Glutamatergic neuron (in vitro differentiated cells): ENCODE results near the gene MASP1. TPM values are rescaled to one million over a fixed set of nuclear protein-coding genes. Genes with fewer than 3 reads are reported as not detected.

ENCODE experiments used
- DNase-seq: peaks from one replicate; pipeline ENCODE4 v3.0.0; 2022
- H3K27ac Mint-ChIP-seq: one replicate; pipeline ENCODE4 v1.8.0; 2020; ENCODE audit warnings: mild to moderate bottlenecking, mixed read lengths, inconsistent platforms; ENCODE audit not compliant: unreplicated experiment
- H3K27me3 Mint-ChIP-seq: one replicate; pipeline ENCODE4 v1.8.0; 2020; ENCODE audit warnings: mild to moderate bottlenecking, moderate library complexity, mixed read lengths, inconsistent platforms; ENCODE audit not compliant: unreplicated experiment
- H3K36me3 Mint-ChIP-seq: one replicate; pipeline ENCODE4 v1.8.0; 2020; ENCODE audit warnings: mild to moderate bottlenecking, mixed read lengths, inconsistent platforms; ENCODE audit not compliant: unreplicated experiment
- H3K4me1 Mint-ChIP-seq: one replicate; pipeline ENCODE4 v1.8.0; 2020; ENCODE audit warnings: mild to moderate bottlenecking, low read depth, mixed read lengths, inconsistent platforms; ENCODE audit not compliant: unreplicated experiment
- H3K4me3 Mint-ChIP-seq: one replicate; pipeline ENCODE4 v1.8.0; 2020; ENCODE audit warnings: mild to moderate bottlenecking, mixed read lengths, inconsistent platforms; ENCODE audit not compliant: unreplicated experiment
- H3K9me3 Mint-ChIP-seq: one replicate; pipeline ENCODE4 v1.8.0; 2020; ENCODE audit warnings: mild to moderate bottlenecking, moderate library complexity, mixed read lengths, inconsistent platforms; ENCODE audit not compliant: unreplicated experiment
- CTCF ChIP-seq: fragments of 200-600 bp; sonication (generic); IDR thresholded peaks from one replicate; pipeline ENCODE4 v1.5.0; 2021; ENCODE audit not compliant: partially characterized antibody, unreplicated experiment
- total RNA-seq: library from RNA; stranded (reverse); fragmentation: NEBNext Ultra II Directional; extraction: Animal tissue kit (Norgen Biotek cat#: 25700); gene quantifications from one replicate; pipeline ENCODE4 v1.2.1, GENCODE V29; 2021; ENCODE audit not compliant: unreplicated experiment

MASP1 gene
- total RNA-seq, 1 donor from 2014 or later, result 1.7 TPM

- H3K27ac Mint-ChIP-seq, result no peak overlapping the region
- peaks cover 6% of the 10 kb centered on the region for H3K27me3 Mint-ChIP-seq
- TF ChIP-seq CTCF, result no peak
- H3K36me3 Mint-ChIP-seq, result no peaks in the 10 kb centered on the region
- DNase-seq, result no peak
- no peak overlapping the region for H3K4me3 Mint-ChIP-seq
- peaks cover 3% of the 10 kb centered on the region for H3K9me3 Mint-ChIP-seq
- peaks cover 7% of the 10 kb centered on the region for H3K4me1 Mint-ChIP-seq
These were observed 644 bp upstream of the MASP1 start for GRCh38 chr3:187292181-187292580.

GRCh38 chr3:187291001-187291511, 481 bp downstream of the MASP1 start:
- no peaks in the 10 kb centered on the region for H3K36me3 Mint-ChIP-seq

GRCh38 chr3:187290503-187290902, 1.0 kb downstream of the MASP1 start:
- DNase-seq, result no peak
- H3K27ac Mint-ChIP-seq, result no peak overlapping the region
- H3K27me3 Mint-ChIP-seq, result peaks cover 6% of the 10 kb centered on the region
- peaks cover 12% of the 10 kb centered on the region for H3K4me1 Mint-ChIP-seq
- H3K9me3 Mint-ChIP-seq, result peaks cover 3% of the 10 kb centered on the region
- H3K36me3 Mint-ChIP-seq, result no peaks in the 10 kb centered on the region
- no peak for TF ChIP-seq CTCF
- H3K4me3 Mint-ChIP-seq, result no peak overlapping the region

More at GRCh38 chr3:187291001-187291511, 481 bp downstream of the MASP1 start:
- no peak for TF ChIP-seq CTCF
- Mint-ChIP-seq H3K27me3 (peaks cover 6% of the 10 kb centered on the region), H3K27ac (no peak overlapping the region), H3K9me3 (peaks cover 3% of the 10 kb centered on the region), H3K4me1 (peaks cover 12% of the 10 kb centered on the region), H3K4me3 (peak overlapping the region; percentile 85)
- no peak for DNase-seq

- Mint-ChIP-seq H3K27me3 (peaks cover 4% of the 10 kb centered on the region), H3K9me3 (peaks cover 3% of the 10 kb centered on the region), H3K4me1 (peaks cover 12% of the 10 kb centered on the region), H3K36me3 (no peaks in the 10 kb centered on the region), H3K4me3 (no peak overlapping the region), H3K27ac (no peak overlapping the region)
- no peak for DNase-seq
- no peak for TF ChIP-seq CTCF
These were observed 2.5 kb downstream of the MASP1 start for GRCh38 chr3:187288855-187289605.
